HG02938 (cell line): ENCODE measurements around the gene GPR68.
"Not testable (repeated sequence)": the region's sequence is repeated elsewhere in the genome, so short reads cannot be mapped to it uniquely, and the experiment has no call there.

Source experiments
- ATAC-seq: cut with Tn5 transposase; IDR thresholded peaks from one replicate; pipeline ENCODE4 v1.9.1; 2021; ENCODE audit warnings: mild to moderate bottlenecking, moderate library complexity; ENCODE audit not compliant: unreplicated experiment

Gene GPR68

DNA sequence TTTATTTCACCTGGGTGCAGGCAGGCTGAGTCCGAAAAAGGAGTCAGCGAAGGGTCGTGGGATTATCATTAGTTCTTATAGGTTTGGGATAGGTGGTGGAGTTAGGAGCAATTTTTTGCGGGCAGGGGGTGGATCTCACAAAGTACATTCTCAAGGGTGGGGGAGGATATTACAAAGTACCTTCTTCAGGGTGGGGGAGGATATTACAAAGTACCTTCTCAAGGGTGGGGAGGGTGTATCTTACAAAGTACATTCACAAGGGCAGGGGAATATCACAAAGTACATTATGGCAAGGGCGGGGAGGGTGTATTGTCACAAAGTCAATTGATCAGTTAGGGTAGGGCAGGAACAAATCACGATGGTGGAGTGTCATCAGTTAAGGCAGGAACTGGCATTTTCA is 43.7 kb downstream of the GPR68 start:
- not testable (repeated sequence) for ATAC-seq

DNA sequence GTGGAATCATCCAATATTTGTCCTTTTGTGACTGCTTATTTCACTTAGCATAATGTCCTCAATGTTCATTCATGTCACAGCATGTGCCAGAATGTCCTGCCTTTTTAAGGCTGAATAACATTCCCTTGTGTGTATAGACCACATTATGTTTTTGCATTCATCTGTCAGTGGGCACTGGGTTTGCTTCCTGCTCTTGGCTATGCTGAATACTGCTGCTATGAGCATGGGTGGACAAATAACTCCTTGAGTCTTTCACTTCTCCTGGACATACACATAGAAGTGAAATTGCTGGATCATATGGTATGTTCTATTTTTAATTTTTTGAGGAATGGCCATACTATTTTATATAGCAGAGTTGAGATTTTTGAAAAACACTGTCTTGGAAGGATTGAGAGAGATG is 46.9 kb downstream of the GPR68 start:
- ATAC-seq: no peak

DNA sequence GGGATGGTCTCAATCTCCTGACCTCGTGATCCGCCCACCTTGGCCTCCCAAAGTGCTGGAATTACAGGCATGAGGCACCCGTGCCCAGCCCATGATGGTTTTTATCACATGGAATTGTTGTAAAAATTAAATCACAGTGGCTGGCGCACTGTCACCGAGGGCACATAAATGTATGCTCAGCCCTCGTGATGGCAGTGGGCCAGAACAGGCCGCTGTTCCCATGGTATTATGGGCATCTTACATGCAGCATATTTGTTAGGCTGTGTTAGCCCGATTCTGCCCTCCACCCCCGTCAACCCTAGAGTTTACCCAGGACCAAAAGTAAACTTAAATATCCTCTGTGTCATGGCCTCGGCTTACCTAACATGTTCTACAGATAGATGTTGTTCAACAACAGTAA is 48.6 kb downstream of the GPR68 start:
- ATAC-seq: no peak

DNA sequence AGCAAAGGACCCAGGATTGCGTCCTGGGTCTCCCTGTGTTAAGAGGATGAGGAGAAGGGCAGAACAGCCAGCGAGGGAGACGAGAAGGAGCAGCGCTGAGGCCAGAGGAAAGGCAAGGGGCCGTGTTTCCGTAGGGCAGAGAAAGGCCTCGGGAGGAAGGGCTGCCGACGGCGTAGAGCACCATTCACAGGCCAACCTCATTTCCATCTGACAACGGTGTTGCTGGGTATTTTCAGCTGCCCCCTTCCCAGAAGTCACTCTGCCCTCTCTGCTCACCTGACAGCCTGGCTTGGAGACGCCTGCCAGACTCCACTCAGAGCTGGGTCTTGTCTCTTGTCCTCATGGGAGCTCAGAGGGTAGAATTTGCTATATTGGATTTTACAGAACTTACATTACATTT is 51.4 kb downstream of the GPR68 start:
- no peak for ATAC-seq

GRCh38 chr14:91190853-91191252 is 53.7 kb downstream of the GPR68 start:
- ATAC-seq: no peak

GRCh38 chr14:91187271-91187670 is 57.2 kb downstream of the GPR68 start:
- ATAC-seq: no peak

GRCh38 chr14:91186515-91187066 is 57.9 kb downstream of the GPR68 start:
- no peak for ATAC-seq

DNA sequence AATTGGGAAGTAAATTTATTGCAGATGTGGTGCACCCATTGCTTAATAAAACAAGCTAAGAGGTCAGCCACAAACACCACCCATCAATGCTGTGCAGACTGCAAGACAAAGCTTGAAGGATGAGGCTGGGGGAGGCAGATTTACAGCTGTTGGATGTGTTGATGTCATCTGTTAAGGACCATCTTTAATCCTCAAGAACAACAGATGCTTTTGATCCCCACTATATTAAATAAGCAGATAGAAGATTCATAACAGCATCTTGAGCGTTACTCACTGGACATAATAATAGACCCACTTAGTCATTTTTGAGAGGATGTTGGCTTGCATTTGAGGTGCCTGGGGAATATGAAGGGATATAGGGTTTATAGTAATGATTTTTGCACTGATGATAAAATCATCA is 58.8 kb downstream of the GPR68 start:
- no peak for ATAC-seq

DNA sequence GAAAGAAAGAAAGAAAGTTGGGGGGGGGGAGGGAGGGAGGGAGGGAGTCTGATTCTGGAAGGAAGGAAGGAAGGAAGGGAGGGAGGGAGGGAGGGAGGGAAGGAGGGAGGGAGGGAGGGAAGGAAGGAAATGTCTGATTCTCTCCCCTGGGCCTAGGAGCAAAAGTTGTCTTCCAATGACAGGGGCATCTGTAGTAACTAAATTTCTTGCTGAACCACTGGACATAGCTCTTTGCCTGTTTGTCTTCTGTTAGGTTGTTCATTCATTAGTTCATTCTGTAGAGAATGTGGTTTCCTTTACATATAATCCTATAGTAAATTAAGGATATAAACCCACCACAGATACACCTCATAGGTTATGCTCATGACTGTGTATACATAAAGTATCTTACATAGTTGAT is 59.9 kb downstream of the GPR68 start:
- ATAC-seq: no peak

DNA sequence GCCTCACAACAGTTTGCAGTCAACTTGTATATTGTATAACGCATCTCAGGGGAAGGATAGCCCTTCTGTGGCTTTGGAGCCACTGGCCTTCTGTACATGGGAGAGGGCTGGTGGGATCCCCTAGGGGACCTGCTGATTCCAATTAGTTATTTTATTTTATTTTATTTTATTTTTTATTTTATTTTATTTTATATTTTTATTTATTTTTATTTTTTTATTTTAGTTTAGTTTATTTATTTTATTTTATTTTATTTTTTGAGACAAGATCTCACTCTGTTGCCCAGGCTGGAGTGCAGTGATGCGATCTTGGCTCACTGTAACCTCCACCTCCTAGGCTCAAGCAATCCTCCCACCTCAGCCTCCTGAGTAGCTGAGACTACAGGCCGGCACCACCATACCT is 61.8 kb downstream of the GPR68 start:
- not testable (repeated sequence) for ATAC-seq
